H1 (cell line): Measurements from ENCODE around the gene ACBD6. TPM values are rescaled to one million over a fixed set of nuclear protein-coding genes. Genes with fewer than 3 reads are reported as not detected.

Experiments used
- CTCF ChIA-PET: fragments of 300-600 bp; sonication (Branson Sonifier 250); formaldehyde crosslinking; loops from one replicate; lab custom pipeline; 2021; ENCODE audit not compliant: partially characterized antibody; lab: Charles Lee
- POLR2A ChIA-PET: fragments of 300-600 bp; sonication (Branson Sonifier 250); formaldehyde crosslinking; loops from one replicate; lab custom pipeline; 2021; ENCODE audit warnings: inconsistent platforms; ENCODE audit not compliant: partially characterized antibody; lab: Charles Lee
- DNase-seq, 2 experiments: peaks; one replicate each; pipeline versions ENCODE4 v3.0.0 to v3.0.0-alpha.2; 2010 to 2022; ENCODE audit warnings: low spot score in 2 of 2, low read depth in 1 of 2, mixed read lengths in 1 of 2
- FAIRE-seq: peaks from 2 replicates; lab custom pipeline; 2011; peaks lifted over from hg19 to GRCh38; lab: Jason Lieb, UNC
- H2AFZ ChIP-seq: 2 replicates; pipeline ENCODE4 v1.8.1; 2012; ENCODE audit warnings: low read length, inconsistent platforms
- H2AK5ac ChIP-seq: 2 replicates; pipeline ENCODE4 v1.6.1; 2013; ENCODE audit warnings: low read depth, low read length
- H2BK120ac ChIP-seq: replicated peaks from 2 replicates; pipeline ENCODE3; 2013; ENCODE audit warnings: low read depth, low read length, inconsistent platforms
- H2BK12ac ChIP-seq: 2 replicates; pipeline ENCODE4 v1.6.1; 2013; ENCODE audit warnings: low read depth, low read length
- H2BK15ac ChIP-seq: 2 replicates; pipeline ENCODE4 v1.6.1; 2013; ENCODE audit warnings: low read length
- H2BK20ac ChIP-seq: 2 replicates; pipeline ENCODE4 v1.6.1; 2013; ENCODE audit warnings: low read length
- H2BK5ac ChIP-seq: 2 replicates; pipeline ENCODE4 v1.6.1; 2013; ENCODE audit warnings: low read depth, low read length
- H3K14ac ChIP-seq: 2 replicates; pipeline ENCODE4 v1.6.1; 2013; ENCODE audit warnings: inconsistent platforms; ENCODE audit not compliant: insufficient read length
- H3K18ac ChIP-seq: 2 replicates; pipeline ENCODE4 v1.6.1; 2013; ENCODE audit warnings: low read length; ENCODE audit errors: extremely low read depth
- H3K23ac ChIP-seq: 2 replicates; pipeline ENCODE4 v1.6.1; 2013; ENCODE audit warnings: inconsistent platforms; ENCODE audit not compliant: insufficient read length
- H3K23me2 ChIP-seq: 2 replicates; pipeline ENCODE4 v1.6.1; 2013; ENCODE audit warnings: low read depth, low read length
- H3K27ac ChIP-seq: 2 replicates; pipeline ENCODE4 v1.6.1; 2011; ENCODE audit warnings: low read depth, low read length, inconsistent platforms
- H3K27me3 ChIP-seq, 4 experiments: replicated peaks in 1 of 4; 1 replicate in 1 of 4; 2 replicates in 3 of 4; pipeline versions ENCODE4 v1.6.1 to v1.8.1; 2011 to 2013; ENCODE audit warnings: low read length in 3 of 4, mild to moderate bottlenecking in 3 of 4, inconsistent platforms in 2 of 4, mixed read lengths in 2 of 4, moderate library complexity in 1 of 4; ENCODE audit not compliant: control insufficient read depth in 3 of 4, insufficient read depth in 3 of 4; ENCODE audit errors: extremely low read depth in 1 of 4
- H3K36me3 ChIP-seq, 4 experiments: 2 replicates each; pipeline versions ENCODE4 v1.6.1 to v1.8.1; 2011 to 2013; ENCODE audit warnings: mild to moderate bottlenecking in 4 of 4, low read length in 3 of 4, moderate library complexity in 2 of 4, control low read depth in 1 of 4, inconsistent platforms in 1 of 4; ENCODE audit not compliant: insufficient read depth in 4 of 4, control insufficient read depth in 2 of 4
- H3K4ac ChIP-seq: replicated peaks from 2 replicates; pipeline ENCODE3; 2013; ENCODE audit warnings: low read length, low read depth, mixed read lengths, inconsistent platforms; ENCODE audit not compliant: insufficient read length
- H3K4me1 ChIP-seq, 4 experiments: replicated peaks in 1 of 4; 1 replicate in 1 of 4; 2 replicates in 3 of 4; pipeline versions ENCODE4 v1.6.1 to v1.8.1; 2011 to 2013; ENCODE audit warnings: low read length in 3 of 4, inconsistent platforms in 2 of 4, mixed read lengths in 1 of 4; ENCODE audit not compliant: insufficient read depth in 4 of 4, control insufficient read depth in 3 of 4
- H3K4me2 ChIP-seq, 2 experiments: 2 replicates each; pipeline versions ENCODE4 v1.6.1 to v1.8.1; 2011 to 2013; ENCODE audit warnings: low read depth in 2 of 2, low read length in 2 of 2, control low read depth in 1 of 2, inconsistent platforms in 1 of 2, mild to moderate bottlenecking in 1 of 2; ENCODE audit not compliant: insufficient read depth in 1 of 2
- H3K4me3 ChIP-seq, 4 experiments: fragments of 200-600, 300-600 bp in 1 of 4; sonication (generic), shearing (Covaris generic), sonication (Bioruptor Twin) in 1 of 4; 2 replicates each; pipeline versions ENCODE4 v1.5.1 to v1.8.1; 2011 to 2016; ENCODE audit warnings: low read length in 4 of 4, low read depth in 3 of 4, control low read depth in 2 of 4, inconsistent platforms in 2 of 4, mild to moderate bottlenecking in 2 of 4, mixed read lengths in 1 of 4, moderate library complexity in 1 of 4; ENCODE audit not compliant: insufficient read depth in 2 of 4; ENCODE audit errors: extremely low read depth in 1 of 4
- H3K56ac ChIP-seq: replicated peaks from 2 replicates; pipeline ENCODE3; 2013; ENCODE audit warnings: low read depth, mild to moderate bottlenecking, mixed read lengths, low read length, inconsistent platforms; ENCODE audit not compliant: insufficient read length
- H3K79me1 ChIP-seq: 2 replicates; pipeline ENCODE4 v1.6.1; 2013; ENCODE audit warnings: low read depth, low read length, control low read depth
- H3K79me2 ChIP-seq, 2 experiments: 2 replicates each; pipeline versions ENCODE4 v1.6.1 to v1.8.1; 2012 to 2013; ENCODE audit warnings: low read length in 2 of 2, mild to moderate bottlenecking in 2 of 2, inconsistent platforms in 1 of 2; ENCODE audit not compliant: insufficient read depth in 2 of 2, control insufficient read depth in 1 of 2
- H3K9ac ChIP-seq, 4 experiments: replicated peaks in 1 of 4; 1 replicate in 1 of 4; 2 replicates in 3 of 4; pipeline versions ENCODE4 v1.6.1 to v1.8.1; 2011 to 2013; ENCODE audit warnings: low read depth in 3 of 4, low read length in 3 of 4, control low read depth in 2 of 4, mild to moderate bottlenecking in 2 of 4, moderate library complexity in 2 of 4, inconsistent platforms in 1 of 4; ENCODE audit errors: extremely low read depth in 1 of 4
- H3K9me3 ChIP-seq, 2 experiments: 2 replicates each; pipeline versions ENCODE4 v1.6.1 to v1.8.1; 2012 to 2013; ENCODE audit warnings: mild to moderate bottlenecking in 2 of 2, moderate library complexity in 2 of 2, control low read depth in 1 of 2, inconsistent platforms in 1 of 2, low read depth in 1 of 2, low read length in 1 of 2, mixed read lengths in 1 of 2; ENCODE audit not compliant: insufficient read depth in 2 of 2
- H4K20me1 ChIP-seq, 2 experiments: replicated peaks in 1 of 2; 2 replicates each; pipeline versions ENCODE3 to v1.8.1; 2011 to 2013; ENCODE audit warnings: inconsistent platforms in 2 of 2, low read length in 2 of 2, mild to moderate bottlenecking in 1 of 2; ENCODE audit not compliant: insufficient read depth in 2 of 2, control insufficient read depth in 1 of 2
- H4K5ac ChIP-seq: 2 replicates; pipeline ENCODE4 v1.6.1; 2013; ENCODE audit warnings: low read length, low read depth, mixed read lengths, inconsistent platforms; ENCODE audit not compliant: insufficient read length
- H4K8ac ChIP-seq: 2 replicates; pipeline ENCODE4 v1.8.0; 2013; ENCODE audit warnings: mild to moderate bottlenecking, moderate library complexity, low read length, inconsistent platforms; ENCODE audit not compliant: insufficient read depth; ENCODE audit errors: extremely low read depth
- H4K91ac ChIP-seq: replicated peaks from 2 replicates; pipeline ENCODE3; 2013; ENCODE audit warnings: low read length, mixed read lengths, inconsistent platforms; ENCODE audit not compliant: insufficient read length
- WGBS, 2 experiments: shearing (Covaris generic) in 1 of 2; methylation state at CpG; one replicate each; pipeline versions ENCODE4 v1.1.6 to v1.1.7; 2013 to 2015; ENCODE audit warnings: low lambda C conversion rate in 2 of 2, mixed read lengths in 2 of 2, inconsistent platforms in 1 of 2, low coverage in 1 of 2, missing lambda C conversion rate in 1 of 2; ENCODE audit not compliant: insufficient replicate concordance in 2 of 2, insufficient coverage in 1 of 2, insufficient read length in 1 of 2; ENCODE audit errors: extremely low coverage in 1 of 2, missing lambda C conversion rate in 1 of 2; 5-methylcytosine and 5-hydroxymethylcytosine counted together
- polyA plus RNA-seq, 7 experiments: library from polyadenylated mRNA; depleted of rRNA in 3 of 7; stranded (reverse) in 5 of 7; unstranded in 2 of 7; fragments of >200 nt in 5 of 7; fragments of 200-250 nt in 2 of 7; gene quantifications; 1 replicate in 5 of 7; 2 replicates in 1 of 7; 4 replicates in 1 of 7; pipeline versions ENCODE4 v1.2.1 to v1.2.3, GENCODE V29; 2011 to 2013; ENCODE audit warnings: missing spikeins in 2 of 7, mixed read lengths in 2 of 7
- total RNA-seq: library from RNA; stranded (reverse); fragmentation: NEBNext Ultra II Directional; extraction: Animal tissue kit (Norgen Biotek cat#: 25700); gene quantifications from 2 replicates; pipeline ENCODE4 v1.2.1, GENCODE V29; 2021

The ACBD6 gene
- total and polyA plus RNA-seq, 2 of the 8 experiments (the other 6 are each of a cell fraction or from before 2014, with no cell fraction given) = 52.0 to 67.7 TPM

- peaks cover 0 to 8% (median 3%) of the 10 kb centered on the region in 4 experiments for H3K4me1 ChIP-seq
These were observed 43.6 kb upstream of the ACBD6 start for GRCh38 chr1:180545991-180546390.

More at GRCh38 chr1:180545991-180546390, 43.6 kb upstream of the ACBD6 start:
- H3K27ac ChIP-seq = no peak overlapping the region
- FAIRE-seq (no peak), DNase-seq (no peak)
- H4K5ac ChIP-seq = no peak overlapping the region
- no peak overlapping the region for H2BK15ac ChIP-seq
- no peak overlapping the region for H3K23ac ChIP-seq
- WGBS, 2 experiments = 100% methylated on average over 1 of the region's 1 CpG; no CpG with 5 or more reads in 1 of the 2 experiments
- no peaks in the 10 kb centered on the region for H3K9me3 ChIP-seq
- H3K4ac ChIP-seq = no peak overlapping the region
- H3K18ac ChIP-seq = no peak overlapping the region
- no peaks in the 10 kb centered on the region for H3K79me2 ChIP-seq
- no peak overlapping the region for H3K14ac ChIP-seq
- POLR2A ChIA-PET = no interaction called here
- H3K79me1 ChIP-seq = no peaks in the 10 kb centered on the region
- no peak overlapping the region for H2BK20ac ChIP-seq
- H3K4me2 ChIP-seq = no peak overlapping the region
- H3K23me2 ChIP-seq = no peaks in the 10 kb centered on the region
- H2BK5ac ChIP-seq = no peak overlapping the region
- H2AK5ac ChIP-seq = no peak overlapping the region
- CTCF ChIA-PET = interaction anchor here (1.0 to 1.2 kb wide), 3 partner anchors 40 to 240 kb away, joined by 3 to 5 read pairs (median 3); no protein-coding TSS in a partner anchor
- no peaks in the 10 kb centered on the region for H4K20me1 ChIP-seq
- no peak overlapping the region for H2BK12ac ChIP-seq
- no peaks in the 10 kb centered on the region for H3K27me3 ChIP-seq
- no peak overlapping the region for H4K91ac ChIP-seq
- H2AFZ ChIP-seq = no peak overlapping the region
- no peak overlapping the region for H3K4me3 ChIP-seq
- no peak overlapping the region for H3K9ac ChIP-seq
- no peak overlapping the region for H3K56ac ChIP-seq
- H4K8ac ChIP-seq = no peak overlapping the region
- no peaks in the 10 kb centered on the region for H3K36me3 ChIP-seq
- no peak overlapping the region for H2BK120ac ChIP-seq
